ENCODE results near the gene PPP6R1. TPM values are rescaled to one million over a fixed set of nuclear protein-coding genes. Genes with fewer than 3 reads are reported as not detected.
A peak's percentile ranks its signal among the peaks of the same experiment; 100 is the strongest.

The PPP6R1 gene
- total and polyA plus RNA-seq, 4 donors: 37.3 to 86.3 (median 48.1) TPM

GRCh38 chr19:55301459-55302317 lies 42.9 kb upstream of the PPP6R1 start:
- Histone ChIP-seq H3K9me3 (ENCODE audit: control insufficient read depth in 4 of 4, insufficient read depth in 3 of 4, low read length in 3 of 4) (no peaks in the 10 kb centered on the region), H3K4me1 (ENCODE audit: control insufficient read depth in 5 of 5, insufficient read depth in 5 of 5, low read length in 5 of 5) (peaks cover 0 to 8% (median 3%) of the 10 kb centered on the region in 5 donors), H3K9ac (ENCODE audit: insufficient read depth in 1 of 2, low read length in 2 of 2) (peak overlapping the region in 1 of 2 donors; percentile 51), H3K36me3 (ENCODE audit: control insufficient read depth in 4 of 4, insufficient read depth in 4 of 4, low read length in 4 of 4) (peaks cover 0 to 11% (median 5%) of the 10 kb centered on the region in 4 donors), H3K4me3 (no peak overlapping the region), H3K27me3 (ENCODE audit: control insufficient read depth in 3 of 3, insufficient read depth in 3 of 3, low read length in 2 of 3) (no peaks in the 10 kb centered on the region), H3K27ac (ENCODE audit: low read depth in 1 of 2, low read length in 1 of 2) (no peak overlapping the region)
- TF ChIP-seq, protein P1, sequence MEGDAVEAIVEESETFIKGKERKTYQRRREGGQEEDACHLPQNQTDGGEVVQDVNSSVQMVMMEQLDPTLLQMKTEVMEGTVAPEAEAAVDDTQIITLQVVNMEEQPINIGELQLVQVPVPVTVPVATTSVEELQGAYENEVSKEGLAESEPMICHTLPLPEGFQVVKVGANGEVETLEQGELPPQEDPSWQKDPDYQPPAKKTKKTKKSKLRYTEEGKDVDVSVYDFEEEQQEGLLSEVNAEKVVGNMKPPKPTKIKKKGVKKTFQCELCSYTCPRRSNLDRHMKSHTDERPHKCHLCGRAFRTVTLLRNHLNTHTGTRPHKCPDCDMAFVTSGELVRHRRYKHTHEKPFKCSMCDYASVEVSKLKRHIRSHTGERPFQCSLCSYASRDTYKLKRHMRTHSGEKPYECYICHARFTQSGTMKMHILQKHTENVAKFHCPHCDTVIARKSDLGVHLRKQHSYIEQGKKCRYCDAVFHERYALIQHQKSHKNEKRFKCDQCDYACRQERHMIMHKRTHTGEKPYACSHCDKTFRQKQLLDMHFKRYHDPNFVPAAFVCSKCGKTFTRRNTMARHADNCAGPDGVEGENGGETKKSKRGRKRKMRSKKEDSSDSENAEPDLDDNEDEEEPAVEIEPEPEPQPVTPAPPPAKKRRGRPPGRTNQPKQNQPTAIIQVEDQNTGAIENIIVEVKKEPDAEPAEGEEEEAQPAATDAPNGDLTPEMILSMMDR (IDR thresholded peaks at IDR 0.05; ENCODE audit: control extremely low read depth, extremely low read depth): peak; percentile 84
- WGBS, 2 donors: 13 to 15% methylated on average over 37 to 42 of the region's 42 CpGs
- DNase-seq: peak; percentile 86 to 91 (median 88)
- peak; percentile 82 for ATAC-seq (ENCODE audit: insufficient read depth, low FRiP score)

DNA sequence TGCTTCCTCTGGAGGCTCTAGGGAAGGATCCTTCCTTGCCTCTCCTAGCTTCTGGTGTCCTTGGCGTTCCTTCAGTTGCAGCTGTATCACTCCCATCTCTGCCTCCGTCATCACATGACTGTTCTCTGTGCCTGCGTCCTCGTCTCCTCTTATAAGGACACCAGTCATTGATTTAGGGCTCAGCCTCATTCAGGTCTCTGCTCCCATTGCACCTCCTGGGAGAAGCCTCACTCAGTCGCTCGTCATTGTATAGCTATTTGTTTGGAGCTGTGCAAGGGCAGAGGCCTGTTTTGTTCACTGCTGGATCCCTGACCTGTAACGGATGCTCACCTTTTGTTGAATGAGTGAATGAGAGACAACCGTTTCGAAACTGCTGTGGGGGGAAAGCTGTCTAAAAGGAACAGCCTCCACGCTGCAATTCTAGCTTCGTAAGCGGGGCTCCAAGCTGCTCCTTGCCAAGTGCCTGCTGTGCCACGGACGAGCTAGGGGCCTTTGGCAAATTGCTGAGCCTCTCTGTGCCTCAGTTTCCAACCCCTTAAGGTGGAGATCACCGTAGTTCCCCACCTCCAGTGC lies 42.2 kb upstream of the PPP6R1 start:
- Histone ChIP-seq H3K27me3 (ENCODE audit: control insufficient read depth in 3 of 3, insufficient read depth in 3 of 3, low read length in 2 of 3) (no peaks in the 10 kb centered on the region), H3K36me3 (ENCODE audit: control insufficient read depth in 4 of 4, insufficient read depth in 4 of 4, low read length in 4 of 4) (peaks cover 0 to 10% (median 2%) of the 10 kb centered on the region in 4 donors), H3K4me3 (no peak overlapping the region), H3K27ac (ENCODE audit: low read depth in 1 of 2, low read length in 1 of 2) (no peak overlapping the region), H3K9ac (ENCODE audit: insufficient read depth in 1 of 2, low read length in 2 of 2) (no peak overlapping the region), H3K4me1 (ENCODE audit: control insufficient read depth in 5 of 5, insufficient read depth in 5 of 5, low read length in 5 of 5) (peaks cover 0 to 8% (median 3%) of the 10 kb centered on the region in 5 donors), H3K9me3 (ENCODE audit: control insufficient read depth in 4 of 4, insufficient read depth in 3 of 4, low read length in 3 of 4) (no peaks in the 10 kb centered on the region)
- WGBS, 2 donors: 77 to 78% methylated on average over 15 of the region's 15 CpGs
- ATAC-seq (ENCODE audit: insufficient read depth, low FRiP score): no peak
- TF ChIP-seq, protein P1 (IDR thresholded peaks at IDR 0.05; ENCODE audit: control extremely low read depth, extremely low read depth): no peak
- DNase-seq: no peak

GRCh38 chr19:55299991-55300390 lies 41.2 kb upstream of the PPP6R1 start:
- no peak overlapping the region for H3K27ac ChIP-seq (ENCODE audit: low read depth in 1 of 2, low read length in 1 of 2)
- no peak for ATAC-seq (ENCODE audit: insufficient read depth, low FRiP score)
- no peaks in the 10 kb centered on the region for H3K27me3 ChIP-seq (ENCODE audit: control insufficient read depth in 3 of 3, insufficient read depth in 3 of 3, low read length in 2 of 3)
- peaks cover 0 to 6% (median 2%) of the 10 kb centered on the region in 4 donors for H3K36me3 ChIP-seq (ENCODE audit: control insufficient read depth in 4 of 4, insufficient read depth in 4 of 4, low read length in 4 of 4)
- no peaks in the 10 kb centered on the region for H3K9me3 ChIP-seq (ENCODE audit: control insufficient read depth in 4 of 4, insufficient read depth in 3 of 4, low read length in 3 of 4)
- WGBS, 2 donors: 84 to 95% methylated on average over 10 of the region's 10 CpGs
- H3K4me3 ChIP-seq: no peak overlapping the region
- no peak for DNase-seq
- TF ChIP-seq, protein P1 (IDR thresholded peaks at IDR 0.05; ENCODE audit: control extremely low read depth, extremely low read depth): no peak
- peaks cover 0 to 8% (median 3%) of the 10 kb centered on the region in 5 donors for H3K4me1 ChIP-seq (ENCODE audit: control insufficient read depth in 5 of 5, insufficient read depth in 5 of 5, low read length in 5 of 5)
- H3K9ac ChIP-seq (ENCODE audit: insufficient read depth in 1 of 2, low read length in 2 of 2): no peak overlapping the region
